Measurements from ENCODE around the gene SNPH. TPM values are rescaled to one million over a fixed set of nuclear protein-coding genes. Genes with fewer than 3 reads are reported as not detected.

SNPH gene
- total RNA-seq, 1 experiment from 2014 or later: 21.4 TPM

GRCh38 chr20:1225783-1226654 lies 40.1 kb upstream of the SNPH start, which contains the start of gene RAD21L1:
TSS of gene RAD21L1 (plus strand) at chr20:1226044. CDS start at chr20:1228454, 2,410 bp downstream.
- BruUV-seq (replicated peaks): no TSS peak

GRCh38 chr20:1229541-1229940 lies 36.6 kb upstream of the SNPH start:
- no peaks in the 10 kb centered on the region for H3K79me2 ChIP-seq (ENCODE audit: low read length)
- no peaks in the 10 kb centered on the region for H3K9me2 ChIP-seq (replicated peaks; ENCODE audit: low read length)
- H3K4me2 ChIP-seq (ENCODE audit: low read length): no peak overlapping the region
- H3K27ac ChIP-seq (ENCODE audit: low read length): no peak overlapping the region
- no peak overlapping the region for H3K9ac ChIP-seq (ENCODE audit: low read length)
- no peaks in the 10 kb centered on the region for H3K4me1 ChIP-seq (ENCODE audit: insufficient read depth, low read length)
- H3K36me3 ChIP-seq (ENCODE audit: low read depth, low read length): no peaks in the 10 kb centered on the region
- no peaks in the 10 kb centered on the region for H4K20me1 ChIP-seq (ENCODE audit: low read length)
- no peak overlapping the region for H3K4me3 ChIP-seq (ENCODE audit: low read length)
- H2AFZ ChIP-seq (ENCODE audit: low read length): no peak overlapping the region
- POLR2A ChIA-PET (ENCODE audit: unreplicated experiment): no interaction called here
- ATAC-seq (no peak), DNase-seq (no peak)
- BruUV-seq (replicated peaks): no TSS peak
- H3F3A ChIP-seq (ENCODE audit: low read length, unreplicated experiment): no peaks in the 10 kb centered on the region
- CTCF ChIA-PET: no interaction called here
- H3K27me3 ChIP-seq (ENCODE audit: low read length): 0 out of 2 replicates have a peak, but pooled peaks cover 5% of the 10 kb centered on the region
- no peaks in the 10 kb centered on the region for H3K9me3 ChIP-seq (ENCODE audit: low read length)
- intact Hi-C loops (cut with micrococcal nuclease): no loop called here
- TF ChIP-seq CTCF (conservative IDR thresholded peaks at IDR 0.05; ENCODE audit: low read depth, low read length) (no peak), EZH2 (IDR thresholded peaks at IDR 0.05; ENCODE audit: low read length, unreplicated experiment) (no peak), EZH2phosphoT487 (IDR thresholded peaks at IDR 0.05; ENCODE audit: borderline replicate concordance, low read length) (no peak)

More at GRCh38 chr20:1225783-1226654, 40.1 kb upstream of the SNPH start, which contains the start of gene RAD21L1:
- peak within 1 kb of the TSS; percentile 99 for H3K4me3 ChIP-seq (ENCODE audit: low read length)
- H3K27me3 ChIP-seq (ENCODE audit: low read length): 0 out of 2 replicates have a peak, but pooled peaks cover 5% of the 10 kb centered on the region
- ATAC-seq (peak; percentile 60), DNase-seq (peak; percentile 70)
- H3K36me3 ChIP-seq (ENCODE audit: low read depth, low read length): no peaks in the 10 kb centered on the region
- no peaks in the 10 kb centered on the region for H3F3A ChIP-seq (ENCODE audit: low read length, unreplicated experiment)
- H3K27ac ChIP-seq (ENCODE audit: low read length): no peak within 1 kb of the TSS
- intact Hi-C loops (cut with micrococcal nuclease): no loop called here
- H3K4me1 ChIP-seq (ENCODE audit: insufficient read depth, low read length): no peaks in the 10 kb centered on the region
- H4K20me1 ChIP-seq (ENCODE audit: low read length): no peaks in the 10 kb centered on the region
- no peaks in the 10 kb centered on the region for H3K9me2 ChIP-seq (replicated peaks; ENCODE audit: low read length)
- peak within 1 kb of the TSS; percentile 67 for H3K9ac ChIP-seq (ENCODE audit: low read length)
- no peaks in the 10 kb centered on the region for H3K9me3 ChIP-seq (ENCODE audit: low read length)
- no peaks in the 10 kb centered on the region for H3K79me2 ChIP-seq (ENCODE audit: low read length)
- ChIA-PET CTCF (interaction anchor here (0.6 kb wide), 2 partner anchors 13 to 211 kb away, joined by 3 read pairs; no protein-coding TSS in a partner anchor), POLR2A (ENCODE audit: unreplicated experiment) (interaction anchor here (0.6 kb wide), 1 partner anchor 325 kb away, joined by 4 read pairs; no protein-coding TSS in a partner anchor)
- H2AFZ ChIP-seq (ENCODE audit: low read length): peak within 1 kb of the TSS; percentile 100
- peak within 1 kb of the TSS; percentile 100 for H3K4me2 ChIP-seq (ENCODE audit: low read length)
- no peak for TF ChIP-seq EZH2phosphoT487 (IDR thresholded peaks at IDR 0.05; ENCODE audit: borderline replicate concordance, low read length)
- no peak for TF ChIP-seq CTCF (conservative IDR thresholded peaks at IDR 0.05; ENCODE audit: low read depth, low read length)
- TF ChIP-seq EZH2 (IDR thresholded peaks at IDR 0.05; ENCODE audit: low read length, unreplicated experiment): no peak
